Prostate gland (tissue), 1 donor: Measurements from ENCODE around the gene NDUFAF5.

Experiments used
- POLR2A ChIP-seq: fragments of 450-650 bp; IDR thresholded peaks from one replicate; pipeline ENCODE4 v1.6.1; 2016; ENCODE audit warnings: antibody characterized with exemption, mild to moderate bottlenecking
- POLR2AphosphoS5 ChIP-seq: sonication (generic); formaldehyde crosslinking; IDR thresholded peaks from one replicate; pipeline ENCODE4 v1.6.1; 2017; ENCODE audit warnings: antibody characterized with exemption

DNA sequence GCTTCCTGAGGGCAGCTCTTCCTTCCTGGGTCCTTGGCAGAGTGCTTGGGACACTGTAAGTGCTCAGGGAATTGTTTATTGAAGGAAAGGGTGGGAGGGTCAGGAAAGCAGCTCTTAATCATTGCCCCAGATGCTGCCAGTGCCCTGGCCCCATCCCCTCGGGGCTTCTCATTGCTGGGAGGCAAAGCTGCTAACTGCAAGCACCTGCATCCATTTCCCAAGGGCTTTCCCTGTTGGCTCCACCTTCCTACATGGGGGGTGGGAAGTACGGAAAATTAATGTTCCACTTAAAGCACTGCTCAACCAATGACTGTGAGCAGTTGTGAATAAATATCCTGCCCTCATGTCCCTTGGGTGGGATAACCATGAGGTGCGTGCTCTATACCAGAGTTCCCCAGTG lies 56.4 kb downstream of the NDUFAF5 start:
- TF ChIP-seq POLR2A (no peak), POLR2AphosphoS5 (no peak)
